Thymus (tissue), 11 donors: ENCODE data around the gene ZNF700. TPM values are rescaled to one million over a fixed set of nuclear protein-coding genes. Genes with fewer than 3 reads are reported as not detected.
A peak's percentile ranks its signal among the peaks of the same experiment; 100 is the strongest.
"Not testable (repeated sequence)": the region's sequence is repeated elsewhere in the genome, so short reads cannot be mapped to it uniquely, and the experiment has no call there.

ENCODE experiments used
- DNase-seq, 9 donors: peaks; one replicate each; pipeline ENCODE4 v3.0.0-alpha.2; 2013; ENCODE audit warnings: low spot score in 9 of 9, low read depth in 6 of 9, missing footprints in 1 of 9
- H3K27ac ChIP-seq, 2 donors: one replicate each; pipeline ENCODE4 v1.5.1; 2013; ENCODE audit warnings: control low read depth in 1 of 2, low read depth in 1 of 2, low read length in 1 of 2, mild to moderate bottlenecking in 1 of 2, moderate library complexity in 1 of 2
- H3K27me3 ChIP-seq, 2 donors: one replicate each; pipeline ENCODE4 v1.5.1; 2013; ENCODE audit warnings: low read length in 1 of 2; ENCODE audit not compliant: control insufficient read depth in 2 of 2, insufficient read depth in 1 of 2
- H3K36me3 ChIP-seq, 2 donors: one replicate each; pipeline ENCODE4 v1.5.1; 2013; ENCODE audit warnings: low read length in 1 of 2, mild to moderate bottlenecking in 1 of 2, moderate library complexity in 1 of 2; ENCODE audit not compliant: control insufficient read depth in 2 of 2, insufficient read depth in 2 of 2
- H3K4me1 ChIP-seq, 2 donors: one replicate each; pipeline ENCODE4 v1.5.1; 2013; ENCODE audit warnings: low read length in 2 of 2; ENCODE audit not compliant: control insufficient read depth in 2 of 2, insufficient read depth in 2 of 2
- H3K4me3 ChIP-seq, 2 donors: one replicate each; pipeline ENCODE4 v1.5.1; 2013; ENCODE audit warnings: low read length in 2 of 2, control low read depth in 1 of 2, mild to moderate bottlenecking in 1 of 2
- H3K9me3 ChIP-seq, 2 donors: one replicate each; pipeline ENCODE4 v1.5.1; 2013; ENCODE audit warnings: low read length in 1 of 2, mild to moderate bottlenecking in 1 of 2; ENCODE audit not compliant: control insufficient read depth in 2 of 2, insufficient read depth in 1 of 2
- WGBS: extraction: QIAGEN DNeasy Blood & Tissue Kit; methylation state at CpG from one replicate; pipeline ENCODE4 v1.1.7; 2013; 5-methylcytosine and 5-hydroxymethylcytosine counted together
- polyA plus RNA-seq: library from polyadenylated mRNA; stranded (reverse); fragments of 200-250 nt; gene quantifications from one replicate; pipeline ENCODE4 v1.2.3, GENCODE V29; 2013
- total RNA-seq: library from RNA; stranded (reverse); fragments of 120-200 nt; gene quantifications from one replicate; pipeline ENCODE4 v1.2.4, GENCODE V29; 2013
- donor health status: healthy.

Gene ZNF700
- total and polyA plus RNA-seq, 2 donors = 13.6 to 42.6 TPM

- WGBS = over 99% methylated on average over 3 of the region's 3 CpGs
- DNase-seq = no peak
- H3K27ac ChIP-seq = no peak overlapping the region
These were observed 23.7 kb downstream of the ZNF700 start for GRCh38 chr19:11948646-11949045.

GRCh38 chr19:11949201-11949600 lies 24.3 kb downstream of the ZNF700 start:
- DNase-seq = peak in 1 of 9 donors; percentile 28
- Histone ChIP-seq H3K4me3 (no peak overlapping the region), H3K9me3 (peaks cover 40 to 63% of the 10 kb centered on the region in 2 donors), H3K27me3 (no peaks in the 10 kb centered on the region), H3K36me3 (peaks cover 47 to 54% of the 10 kb centered on the region in 2 donors), H3K27ac (no peak overlapping the region), H3K4me1 (no peaks in the 10 kb centered on the region)
- WGBS = 97% methylated on average over 4 of the region's 4 CpGs

More at GRCh38 chr19:11948646-11949045, 23.7 kb downstream of the ZNF700 start:
- Histone ChIP-seq H3K36me3 (peaks cover 47 to 59% of the 10 kb centered on the region in 2 donors), H3K4me3 (no peak overlapping the region), H3K9me3 (peaks cover 43 to 67% of the 10 kb centered on the region in 2 donors), H3K27me3 (no peaks in the 10 kb centered on the region), H3K4me1 (no peaks in the 10 kb centered on the region)

GRCh38 chr19:11949614-11950080 lies 24.7 kb downstream of the ZNF700 start:
- not testable (repeated sequence) for H3K4me3 ChIP-seq

GRCh38 chr19:11950312-11950711 lies 25.4 kb downstream of the ZNF700 start:
- H3K4me3 ChIP-seq = no peak overlapping the region
- DNase-seq = no peak
- no peaks in the 10 kb centered on the region for H3K27me3 ChIP-seq
- no peaks in the 10 kb centered on the region for H3K4me1 ChIP-seq
- WGBS = 97% methylated on average over 5 of the region's 5 CpGs
- peaks cover 42 to 50% of the 10 kb centered on the region in 2 donors for H3K36me3 ChIP-seq
- no peak overlapping the region for H3K27ac ChIP-seq
- peaks cover 35 to 62% of the 10 kb centered on the region in 2 donors for H3K9me3 ChIP-seq

More at GRCh38 chr19:11949614-11950080, 24.7 kb downstream of the ZNF700 start:
- DNase-seq, H3K27ac ChIP-seq, H3K27me3 ChIP-seq, H3K4me1 ChIP-seq: not testable (repeated sequence)
- WGBS = 98% methylated on average over 4 of the region's 4 CpGs
- peaks cover 37 to 63% of the 10 kb centered on the region in 2 donors for H3K9me3 ChIP-seq
- peaks cover 44 to 54% of the 10 kb centered on the region in 2 donors for H3K36me3 ChIP-seq

GRCh38 chr19:11963566-11964355 lies 38.9 kb downstream of the ZNF700 start:
- peak; percentile 58 to 88 (median 69) for DNase-seq
- peak overlapping the region; percentile 93 to 99 for H3K27ac ChIP-seq
- no peaks in the 10 kb centered on the region for H3K36me3 ChIP-seq
- WGBS = 57% methylated on average over 26 of the region's 26 CpGs
- peak overlapping the region in 1 of 2 donors; percentile 4 for H3K4me3 ChIP-seq
- H3K9me3 ChIP-seq = no peaks in the 10 kb centered on the region
- H3K4me1 ChIP-seq = peaks cover 8 to 16% of the 10 kb centered on the region in 2 donors
- H3K27me3 ChIP-seq = no peaks in the 10 kb centered on the region

GRCh38 chr19:11964496-11964857 lies 39.6 kb downstream of the ZNF700 start:
- H3K27me3 ChIP-seq = no peaks in the 10 kb centered on the region
- peak overlapping the region; percentile 93 to 99 for H3K27ac ChIP-seq
- H3K9me3 ChIP-seq = no peaks in the 10 kb centered on the region
- no peak for DNase-seq
- WGBS = 19% methylated on average over 8 of the region's 8 CpGs
- H3K36me3 ChIP-seq = no peaks in the 10 kb centered on the region
- peak overlapping the region; percentile 82 to 84 for H3K4me3 ChIP-seq
- peaks cover 8 to 16% of the 10 kb centered on the region in 2 donors for H3K4me1 ChIP-seq

GRCh38 chr19:11964858-11965645 lies 40.1 kb downstream of the ZNF700 start, which contains the start of gene ZNF763:
Gene ZNF763 (plus strand): TSS chr19:11965040. CDS start chr19:11965209, 169 bp downstream.
- DNase-seq = peak; percentile 82 to 96 (median 90)
- H3K36me3 ChIP-seq = peaks cover 0 to 2% of the 10 kb centered on the region in 2 donors
- H3K9me3 ChIP-seq = no peaks in the 10 kb centered on the region
- H3K4me1 ChIP-seq = peaks cover 8 to 16% of the 10 kb centered on the region in 2 donors
- H3K27me3 ChIP-seq = no peaks in the 10 kb centered on the region
- WGBS = under 1% methylated on average over 47 of the region's 47 CpGs
- H3K27ac ChIP-seq = peak within 1 kb of the TSS; percentile 93 to 99
- peak within 1 kb of the TSS; percentile 82 to 84 for H3K4me3 ChIP-seq

- Histone ChIP-seq H3K36me3 (peaks cover 0 to 3% of the 10 kb centered on the region in 2 donors), H3K4me1 (peaks cover 0 to 5% of the 10 kb centered on the region in 2 donors), H3K9me3 (peaks cover 0 to 3% of the 10 kb centered on the region in 2 donors), H3K4me3 (no peak overlapping the region), H3K27me3 (no peaks in the 10 kb centered on the region), H3K27ac (no peak overlapping the region)
- no peak for DNase-seq
- 96% methylated on average over 1 of the region's 1 CpG for WGBS
These were observed 45.3 kb downstream of the ZNF700 start for GRCh38 chr19:11970174-11970573.
